Nasal cavity respiratory epithelium epithelial cell of viscerocranial mucosa (primary cell): ENCODE measurements around the gene DBNDD2. TPM values are rescaled to one million over a fixed set of nuclear protein-coding genes. Genes with fewer than 3 reads are reported as not detected.

Experiments
- total RNA-seq: library from RNA; depleted of rRNA; stranded (reverse); fragments of >200 nt; gene quantifications from 2 replicates; pipeline ENCODE4 v1.2.3, GENCODE V29; 2014

DBNDD2 gene, protein sequence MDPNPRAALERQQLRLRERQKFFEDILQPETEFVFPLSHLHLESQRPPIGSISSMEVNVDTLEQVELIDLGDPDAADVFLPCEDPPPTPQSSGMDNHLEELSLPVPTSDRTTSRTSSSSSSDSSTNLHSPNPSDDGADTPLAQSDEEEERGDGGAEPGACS
- 8.3 and 15.4 TPM in 2 replicates for total RNA-seq

DNA sequence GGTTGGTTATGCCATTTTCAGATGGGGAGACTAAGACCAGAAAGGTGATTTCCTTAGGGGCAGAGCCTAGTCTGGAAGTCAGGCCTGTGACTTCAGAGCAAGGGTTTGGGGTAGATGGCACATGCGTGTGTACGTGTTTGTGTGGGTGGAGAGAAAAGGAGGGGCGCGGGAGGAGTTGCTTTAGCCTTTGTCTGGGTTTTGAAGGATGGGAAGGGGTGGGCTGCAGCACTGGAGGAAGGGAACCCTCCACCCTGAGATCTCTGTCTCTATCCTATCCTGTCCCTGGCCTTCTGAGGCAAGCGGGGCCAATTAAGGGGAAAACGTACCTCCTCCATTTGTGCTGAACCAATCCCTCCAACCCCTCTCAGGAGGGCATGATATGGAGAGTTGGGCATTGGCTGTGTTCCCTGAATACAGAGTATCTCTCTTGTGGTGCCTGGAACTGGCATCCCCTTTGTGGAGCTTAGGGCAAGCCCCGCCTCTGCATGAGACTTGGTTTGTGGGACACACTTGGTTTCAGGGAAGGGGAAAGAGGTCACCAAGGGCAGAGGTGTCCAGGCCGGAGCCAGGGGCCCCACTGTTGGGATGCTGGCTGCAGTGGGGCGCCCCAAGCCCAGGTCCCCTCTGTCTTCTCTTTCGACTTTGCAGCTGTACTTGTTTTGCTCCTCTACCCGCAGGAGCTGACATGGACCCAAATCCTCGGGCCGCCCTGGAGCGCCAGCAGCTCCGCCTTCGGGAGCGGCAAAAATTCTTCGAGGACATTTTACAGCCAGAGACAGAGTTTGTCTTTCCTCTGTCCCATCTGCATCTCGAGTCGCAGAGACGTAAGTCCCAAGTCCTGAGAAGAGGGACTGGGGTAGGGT lies at the start of gene DBNDD2:
Gene DBNDD2 (plus strand): TSS at position 507 of the 863 bp plus-strand sequence. CDS start 179 bp downstream, at position 686.

DNA sequence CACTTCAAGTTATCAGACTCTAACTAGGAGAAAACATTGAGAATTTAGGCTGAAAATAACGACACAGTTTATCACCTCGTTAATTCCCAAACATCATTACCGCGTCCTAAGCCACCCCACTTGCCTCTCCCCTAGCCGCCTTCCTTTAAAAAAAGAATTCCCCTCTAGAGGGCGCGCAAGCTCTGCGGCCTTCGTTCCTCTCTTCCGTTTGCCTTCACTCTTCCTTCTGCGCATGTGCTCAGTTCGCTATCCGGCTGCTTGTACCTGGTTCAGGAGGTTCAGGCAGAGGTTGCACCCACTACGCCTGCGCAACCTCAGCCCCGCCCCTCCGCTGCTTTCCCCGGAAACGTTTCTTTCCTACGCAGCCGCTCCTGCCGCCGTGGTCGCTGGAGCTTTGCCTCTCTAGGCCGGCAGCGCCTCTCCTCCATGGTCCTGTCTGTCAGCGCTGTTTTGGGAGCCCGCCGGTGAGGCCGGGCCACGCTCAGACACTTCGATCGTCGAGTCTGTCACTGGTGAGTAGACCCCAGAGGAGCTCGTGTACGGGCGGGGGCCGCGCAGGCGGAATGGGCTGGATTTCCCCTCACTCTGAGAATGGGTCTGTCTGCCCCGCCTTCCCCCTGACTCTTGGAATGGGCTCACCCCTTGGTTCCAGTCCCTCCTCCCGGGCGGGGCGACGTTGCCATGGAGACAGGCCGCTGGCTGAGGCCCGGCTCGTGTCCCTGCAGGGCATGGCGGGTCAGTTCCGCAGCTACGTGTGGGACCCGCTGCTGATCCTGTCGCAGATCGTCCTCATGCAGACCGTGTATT lies 45.1 kb upstream of the DBNDD2 start, which contains the start of gene SYS1:
Gene SYS1 (plus strand): TSS at position 353 of the 807 bp plus-strand sequence. CDS start 376 bp downstream, at position 729.

DNA sequence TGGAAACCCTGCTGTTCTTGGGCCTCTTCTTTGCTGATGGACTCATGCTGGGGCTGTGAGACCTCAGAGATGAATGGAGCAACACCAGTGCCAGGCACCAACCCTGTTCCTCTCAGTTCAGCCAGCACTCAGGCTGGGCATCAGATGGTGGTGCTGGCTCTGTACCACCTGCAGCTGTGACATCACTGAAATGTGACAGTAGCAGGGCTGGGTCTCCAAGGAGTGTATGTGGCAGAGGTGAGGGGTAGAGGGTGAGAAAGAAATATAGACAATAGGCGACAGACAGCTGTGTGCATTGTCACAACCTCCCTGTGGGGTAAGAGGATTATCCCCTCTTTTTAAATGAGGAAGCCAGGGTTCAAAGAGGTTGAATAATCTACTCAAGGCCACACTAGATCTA lies 29.9 kb upstream of the DBNDD2 start, which contains the start of gene TP53TG5:
Gene TP53TG5 (minus strand): TSS at position 135 of the 400 bp plus-strand sequence. CDS start 89 bp downstream, at position 46.

DNA sequence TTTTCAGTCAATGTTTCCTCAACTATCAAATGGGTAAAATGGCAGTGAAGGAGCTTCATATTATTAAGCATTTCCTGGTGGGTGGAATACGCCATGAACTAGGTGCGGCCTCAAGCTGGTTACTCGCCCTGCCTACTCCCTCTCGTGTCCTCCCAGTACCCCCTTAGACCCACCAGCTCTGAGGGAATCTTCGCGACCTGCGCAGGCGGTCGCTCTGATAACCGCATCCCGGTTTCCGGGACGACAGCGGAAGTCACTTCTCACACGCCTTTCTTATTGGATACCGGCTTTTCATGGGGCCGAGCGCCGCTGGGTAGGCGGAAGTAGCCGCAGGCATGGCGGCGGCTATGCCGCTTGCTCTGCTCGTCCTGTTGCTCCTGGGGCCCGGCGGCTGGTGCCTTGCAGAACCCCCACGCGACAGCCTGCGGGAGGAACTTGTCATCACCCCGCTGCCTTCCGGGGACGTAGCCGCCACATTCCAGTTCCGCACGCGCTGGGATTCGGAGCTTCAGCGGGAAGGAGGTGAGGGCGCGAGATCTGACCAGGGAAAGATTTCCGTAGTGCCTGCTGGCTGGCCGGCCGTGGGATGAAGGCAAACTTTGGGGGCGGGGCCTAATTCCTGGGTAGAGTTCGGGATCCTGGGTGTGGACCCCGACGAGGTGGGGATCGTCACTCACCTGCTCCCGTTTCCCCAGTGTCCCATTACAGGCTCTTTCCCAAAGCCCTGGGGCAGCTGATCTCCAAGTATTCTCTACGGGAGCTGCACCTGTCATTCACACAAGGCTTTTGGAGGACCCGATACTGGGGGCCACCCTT lies 7.9 kb downstream of the DBNDD2 start, which contains the start of gene PIGT:
Gene PIGT (plus strand): TSS at position 320 of the 816 bp plus-strand sequence. CDS start 16 bp downstream, at position 336.

Other genes with a start within 250 kb of the DBNDD2 start
- gene PI3, start 233.4 kb upstream of the DBNDD2 start, total RNA-seq: 39.5 and 217 TPM in 2 replicates
- gene SEMG1, start 201.3 kb upstream of the DBNDD2 start, total RNA-seq: not detected in 2 replicates
- not detected in 2 replicates for gene SEMG2, start 186.9 kb upstream of the DBNDD2 start, total RNA-seq
- gene SLPI, start 153.7 kb upstream of the DBNDD2 start, total RNA-seq: 458 and 1,147 TPM in 2 replicates
- not detected in 2 replicates for gene RBPJL, start 101.4 kb upstream of the DBNDD2 start, total RNA-seq
- under 0.01 and 0.14 TPM in 2 replicates for gene MATN4, start 100.0 kb upstream of the DBNDD2 start, total RNA-seq
- gene SDC4, start 59.9 kb upstream of the DBNDD2 start, total RNA-seq: 193 and 303 TPM in 2 replicates
- 17.4 and 22.1 TPM in 2 replicates for gene SYS1, start 45.1 kb upstream of the DBNDD2 start, total RNA-seq
- gene TP53TG5, start 30.0 kb upstream of the DBNDD2 start, total RNA-seq: not detected in 2 replicates
- gene PIGT, start 7.9 kb downstream of the DBNDD2 start, total RNA-seq: 17.8 and 35.4 TPM in 2 replicates
- gene WFDC2, start 61.5 kb downstream of the DBNDD2 start, total RNA-seq: 12.0 TPM in 1 of 2 replicates, not detected in the other
- gene SPINT3, start 107.3 kb downstream of the DBNDD2 start, total RNA-seq: not detected in 2 replicates
- not detected in 2 replicates for gene WFDC6, start 131.2 kb downstream of the DBNDD2 start, total RNA-seq
- gene EPPIN, start 139.1 kb downstream of the DBNDD2 start, total RNA-seq: not detected in 2 replicates
- gene WFDC8, start 171.0 kb downstream of the DBNDD2 start, total RNA-seq: not detected in 2 replicates
- gene WFDC10A, start 221.4 kb downstream of the DBNDD2 start, total RNA-seq: not detected in 2 replicates
- gene WFDC9, start 223.0 kb downstream of the DBNDD2 start, total RNA-seq: not detected in 2 replicates